Measurements from ENCODE around the gene CYFIP1.

Gene CYFIP1

DNA sequence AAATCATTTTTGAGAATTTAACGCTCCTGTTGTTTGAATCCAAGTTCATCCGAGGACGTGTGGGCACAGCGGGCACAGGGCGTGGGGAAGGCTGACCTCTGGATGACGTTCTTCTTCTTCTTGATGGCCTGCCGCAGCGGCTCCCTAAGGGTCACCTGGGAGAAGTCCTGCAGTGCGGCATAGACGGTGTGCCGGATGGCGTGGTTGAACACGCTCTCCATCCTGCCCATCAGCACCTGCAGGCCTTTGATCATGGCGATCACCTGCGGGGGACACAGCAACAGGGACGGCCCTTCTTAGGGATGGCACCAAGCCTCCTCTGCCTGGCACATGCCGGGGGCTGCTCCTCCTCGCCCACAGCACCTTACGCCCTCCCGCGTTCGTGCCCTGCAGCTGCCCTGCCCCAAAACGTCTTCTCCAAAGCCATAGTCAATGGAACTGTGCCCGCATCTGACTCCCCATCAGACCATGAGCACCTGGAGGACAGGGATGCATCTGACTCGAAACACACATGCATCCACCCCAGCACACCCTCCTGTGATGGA lies 61.5 kb downstream of the CYFIP1 start:
- Histone ChIP-seq H3K9me3 (ENCODE audit: control insufficient read depth, low read length) (no peaks in the 10 kb centered on the region), H3K27me3 (replicated peaks; ENCODE audit: control insufficient read depth, insufficient read depth, low read length, poor library complexity, severe bottlenecking) (no peaks in the 10 kb centered on the region), H3K4me3 (ENCODE audit: insufficient read depth, low read depth, low read length, poor library complexity, severe bottlenecking) (no peak overlapping the region), H3K36me3 (ENCODE audit: control insufficient read depth, insufficient read depth, low read length) (no peaks in the 10 kb centered on the region), H3K4me1 (ENCODE audit: control insufficient read depth, insufficient read depth, low read length, poor library complexity, severe bottlenecking) (no peaks in the 10 kb centered on the region), H3K27ac (ENCODE audit: insufficient read depth, low read length, poor library complexity, severe bottlenecking) (no peak overlapping the region)
- DNase-seq, result no peak

DNA sequence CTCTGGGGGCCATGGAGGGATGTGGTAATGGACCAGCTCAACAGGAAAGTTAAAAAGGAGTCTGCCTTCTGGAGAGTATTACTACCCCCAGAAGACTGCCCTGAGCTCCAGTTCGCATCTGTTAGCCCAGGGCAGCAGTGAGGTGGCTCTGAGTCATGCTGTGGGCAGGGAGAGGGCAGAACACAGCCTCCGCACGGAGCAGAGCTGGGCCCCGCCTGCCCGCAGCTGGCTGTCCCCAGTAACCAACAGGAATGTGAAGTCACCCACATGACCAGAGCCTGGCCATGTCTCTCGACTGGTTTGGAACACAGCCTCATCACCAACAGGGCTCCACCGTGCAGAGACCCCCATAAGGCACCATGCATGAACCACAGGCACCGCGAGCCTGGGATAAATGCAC lies 62.1 kb downstream of the CYFIP1 start:
- H3K36me3 ChIP-seq (ENCODE audit: control insufficient read depth, insufficient read depth, low read length), result no peaks in the 10 kb centered on the region
- H3K27ac ChIP-seq (ENCODE audit: insufficient read depth, low read length, poor library complexity, severe bottlenecking), result no peak overlapping the region
- no peaks in the 10 kb centered on the region for H3K4me1 ChIP-seq (ENCODE audit: control insufficient read depth, insufficient read depth, low read length, poor library complexity, severe bottlenecking)
- no peak overlapping the region for H3K4me3 ChIP-seq (ENCODE audit: insufficient read depth, low read depth, low read length, poor library complexity, severe bottlenecking)
- DNase-seq, result no peak
- no peaks in the 10 kb centered on the region for H3K9me3 ChIP-seq (ENCODE audit: control insufficient read depth, low read length)
- H3K27me3 ChIP-seq (replicated peaks; ENCODE audit: control insufficient read depth, insufficient read depth, low read length, poor library complexity, severe bottlenecking), result no peaks in the 10 kb centered on the region

DNA sequence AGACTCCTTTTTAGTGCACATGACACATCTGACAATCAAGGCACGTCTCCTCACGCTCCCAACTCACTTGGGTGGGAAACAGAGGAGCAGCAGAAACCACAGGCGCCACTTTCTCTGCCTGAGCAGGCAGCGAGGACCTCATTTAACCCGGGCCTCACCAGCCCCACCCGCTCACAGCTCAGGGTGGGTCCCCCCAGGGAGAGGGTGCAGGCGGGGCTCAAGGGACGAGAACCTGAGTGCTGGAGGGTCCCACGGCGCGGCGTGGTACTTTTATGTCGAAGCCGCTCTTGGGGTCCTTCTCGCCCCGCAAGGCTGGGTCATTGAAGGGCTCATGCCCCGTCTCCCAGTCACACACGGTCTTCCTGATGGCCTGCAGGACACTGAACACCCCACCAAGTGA lies 62.6 kb downstream of the CYFIP1 start:
- DNase-seq, result no peak
- Histone ChIP-seq H3K4me1 (ENCODE audit: control insufficient read depth, insufficient read depth, low read length, poor library complexity, severe bottlenecking) (no peaks in the 10 kb centered on the region), H3K27me3 (replicated peaks; ENCODE audit: control insufficient read depth, insufficient read depth, low read length, poor library complexity, severe bottlenecking) (no peaks in the 10 kb centered on the region), H3K9me3 (ENCODE audit: control insufficient read depth, low read length) (no peaks in the 10 kb centered on the region), H3K36me3 (ENCODE audit: control insufficient read depth, insufficient read depth, low read length) (no peaks in the 10 kb centered on the region), H3K4me3 (ENCODE audit: insufficient read depth, low read depth, low read length, poor library complexity, severe bottlenecking) (no peak overlapping the region), H3K27ac (ENCODE audit: insufficient read depth, low read length, poor library complexity, severe bottlenecking) (no peak overlapping the region)

DNA sequence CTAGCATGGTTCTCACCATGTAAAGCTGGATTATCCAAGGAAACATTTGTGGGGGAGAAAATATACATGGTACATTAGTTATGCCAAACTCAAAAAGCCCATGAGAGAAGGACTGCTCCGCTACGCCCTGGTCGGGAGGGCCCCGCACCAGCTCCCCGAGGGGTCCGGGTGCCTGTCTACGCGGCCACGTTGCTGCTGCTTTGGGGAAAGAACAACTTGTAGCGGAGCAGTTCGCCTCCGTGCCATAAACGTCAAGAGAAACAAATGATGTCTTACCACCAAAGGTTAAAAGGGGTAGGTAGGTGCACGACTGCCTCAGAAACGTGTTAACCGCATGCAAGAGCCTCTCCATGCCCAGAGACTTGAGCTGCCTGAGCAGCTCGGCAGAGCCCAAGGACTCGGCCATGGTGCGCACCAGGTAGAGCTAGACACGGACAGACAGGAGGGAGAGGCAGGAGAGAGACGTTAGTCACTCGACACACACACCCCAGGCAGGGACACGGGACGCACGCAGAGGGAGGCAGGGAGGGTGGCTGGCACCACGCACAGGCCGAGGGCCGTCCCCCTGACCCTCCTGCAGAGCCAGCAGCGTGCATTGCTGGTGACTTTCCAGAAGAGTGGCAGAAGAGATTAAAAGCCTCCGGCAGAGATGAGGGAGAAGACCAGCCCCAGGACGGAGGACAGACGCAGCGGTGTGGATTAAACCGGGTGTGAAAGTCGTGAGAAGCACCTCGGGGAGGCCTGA lies 63.4 kb downstream of the CYFIP1 start:
- no peak overlapping the region for H3K27ac ChIP-seq (ENCODE audit: insufficient read depth, low read length, poor library complexity, severe bottlenecking)
- DNase-seq, result no peak
- H3K4me1 ChIP-seq (ENCODE audit: control insufficient read depth, insufficient read depth, low read length, poor library complexity, severe bottlenecking), result no peaks in the 10 kb centered on the region
- no peaks in the 10 kb centered on the region for H3K36me3 ChIP-seq (ENCODE audit: control insufficient read depth, insufficient read depth, low read length)
- no peaks in the 10 kb centered on the region for H3K9me3 ChIP-seq (ENCODE audit: control insufficient read depth, low read length)
- no peak overlapping the region for H3K4me3 ChIP-seq (ENCODE audit: insufficient read depth, low read depth, low read length, poor library complexity, severe bottlenecking)
- no peaks in the 10 kb centered on the region for H3K27me3 ChIP-seq (replicated peaks; ENCODE audit: control insufficient read depth, insufficient read depth, low read length, poor library complexity, severe bottlenecking)

DNA sequence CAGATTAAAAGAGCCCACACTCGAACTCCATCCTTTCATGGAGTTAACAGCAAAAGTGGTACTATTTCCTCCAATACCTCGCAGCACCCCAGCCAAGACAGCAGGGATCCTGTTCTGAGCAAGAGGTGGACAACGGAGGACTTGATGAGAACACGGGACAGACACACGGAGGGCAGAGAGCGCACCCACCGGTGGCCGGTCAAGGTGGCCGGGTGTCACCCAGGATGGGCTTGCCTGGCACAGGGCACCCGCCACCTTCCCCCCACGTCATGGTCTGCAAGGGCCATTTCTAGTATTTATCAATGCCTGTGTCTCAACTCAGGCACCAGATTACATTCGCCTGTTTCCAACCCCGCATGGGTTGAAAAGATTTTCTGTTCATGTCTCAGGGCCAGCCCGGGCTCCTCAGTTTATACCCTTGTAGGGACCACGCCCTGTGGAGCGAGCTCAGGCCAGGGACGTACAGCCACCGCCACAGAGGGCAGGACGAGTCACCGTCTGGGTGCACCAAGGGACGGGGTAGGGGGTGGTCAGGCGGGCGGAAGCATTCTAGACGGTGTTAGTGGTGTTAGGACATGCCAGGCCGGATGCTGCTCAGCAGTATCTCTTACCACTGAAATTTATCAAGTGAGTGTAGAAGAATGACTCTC lies 64.2 kb downstream of the CYFIP1 start:
- no peaks in the 10 kb centered on the region for H3K9me3 ChIP-seq (ENCODE audit: control insufficient read depth, low read length)
- no peaks in the 10 kb centered on the region for H3K36me3 ChIP-seq (ENCODE audit: control insufficient read depth, insufficient read depth, low read length)
- H3K27me3 ChIP-seq (replicated peaks; ENCODE audit: control insufficient read depth, insufficient read depth, low read length, poor library complexity, severe bottlenecking), result no peaks in the 10 kb centered on the region
- DNase-seq, result no peak
- no peaks in the 10 kb centered on the region for H3K4me1 ChIP-seq (ENCODE audit: control insufficient read depth, insufficient read depth, low read length, poor library complexity, severe bottlenecking)
- no peak overlapping the region for H3K27ac ChIP-seq (ENCODE audit: insufficient read depth, low read length, poor library complexity, severe bottlenecking)
- H3K4me3 ChIP-seq (ENCODE audit: insufficient read depth, low read depth, low read length, poor library complexity, severe bottlenecking), result no peak overlapping the region

DNA sequence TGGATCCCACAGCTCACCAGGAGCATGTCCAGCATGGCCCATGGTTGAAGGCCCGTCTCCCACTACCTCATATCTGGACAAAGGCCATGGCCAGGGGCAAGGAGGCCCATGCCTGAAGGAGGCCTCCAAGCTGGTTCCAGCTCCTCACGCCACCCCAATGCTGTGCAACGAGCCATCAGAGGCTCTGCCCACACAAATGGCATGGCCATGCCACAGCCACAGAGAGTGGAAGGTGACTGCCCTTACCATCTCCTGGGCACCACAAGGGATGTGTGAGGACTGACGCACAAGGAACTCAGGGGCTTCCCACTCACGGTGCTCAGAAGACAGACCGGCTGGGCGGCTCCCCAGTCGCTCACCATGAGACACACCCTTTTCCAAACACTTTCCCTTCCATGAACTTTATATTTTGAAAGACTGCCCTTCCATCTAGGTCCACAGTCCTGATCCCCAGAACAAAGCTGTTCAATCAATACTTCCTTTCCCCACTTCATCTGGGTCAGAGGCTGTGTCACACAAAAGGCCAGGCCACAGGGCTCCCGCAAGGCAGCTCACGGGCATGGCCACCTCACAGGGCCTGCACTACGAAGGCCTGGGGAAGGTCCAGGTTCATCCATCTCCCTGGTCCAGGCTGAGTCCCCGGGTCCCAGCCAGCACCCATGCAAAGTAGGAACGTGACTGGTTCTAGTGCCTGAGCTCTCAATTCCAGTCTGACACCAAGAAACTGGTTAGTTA lies 66.4 kb downstream of the CYFIP1 start:
- H3K4me3 ChIP-seq (ENCODE audit: insufficient read depth, low read depth, low read length, poor library complexity, severe bottlenecking), result no peak overlapping the region
- peaks cover 3% of the 10 kb centered on the region for H3K36me3 ChIP-seq (ENCODE audit: control insufficient read depth, insufficient read depth, low read length)
- no peaks in the 10 kb centered on the region for H3K27me3 ChIP-seq (replicated peaks; ENCODE audit: control insufficient read depth, insufficient read depth, low read length, poor library complexity, severe bottlenecking)
- no peak for DNase-seq
- no peak overlapping the region for H3K27ac ChIP-seq (ENCODE audit: insufficient read depth, low read length, poor library complexity, severe bottlenecking)
- H3K4me1 ChIP-seq (ENCODE audit: control insufficient read depth, insufficient read depth, low read length, poor library complexity, severe bottlenecking), result no peaks in the 10 kb centered on the region
- no peaks in the 10 kb centered on the region for H3K9me3 ChIP-seq (ENCODE audit: control insufficient read depth, low read length)

DNA sequence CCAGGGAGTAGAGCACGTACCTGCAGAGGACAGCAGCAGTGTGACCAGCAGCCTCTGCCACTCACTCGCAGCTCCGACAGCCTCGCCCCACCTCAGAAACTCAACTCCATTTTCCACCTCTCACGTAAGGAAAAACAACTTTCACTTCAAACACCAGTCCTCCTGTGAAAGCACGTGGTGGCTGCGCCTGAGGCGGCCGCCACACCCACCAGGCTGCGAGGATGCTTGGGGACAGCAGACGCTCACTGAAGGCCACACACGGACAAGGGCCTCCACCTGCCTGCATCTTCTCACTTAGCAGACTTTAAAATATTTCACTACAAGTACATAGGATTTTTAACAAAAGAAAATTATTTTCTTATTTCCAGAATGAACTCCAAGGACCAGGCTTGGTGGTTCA lies 67.9 kb downstream of the CYFIP1 start:
- Histone ChIP-seq H3K4me3 (ENCODE audit: insufficient read depth, low read depth, low read length, poor library complexity, severe bottlenecking) (no peak overlapping the region), H3K27me3 (replicated peaks; ENCODE audit: control insufficient read depth, insufficient read depth, low read length, poor library complexity, severe bottlenecking) (no peaks in the 10 kb centered on the region), H3K27ac (ENCODE audit: insufficient read depth, low read length, poor library complexity, severe bottlenecking) (no peak overlapping the region), H3K36me3 (ENCODE audit: control insufficient read depth, insufficient read depth, low read length) (peaks cover 5% of the 10 kb centered on the region), H3K4me1 (ENCODE audit: control insufficient read depth, insufficient read depth, low read length, poor library complexity, severe bottlenecking) (no peaks in the 10 kb centered on the region), H3K9me3 (ENCODE audit: control insufficient read depth, low read length) (no peaks in the 10 kb centered on the region)
- DNase-seq, result no peak

DNA sequence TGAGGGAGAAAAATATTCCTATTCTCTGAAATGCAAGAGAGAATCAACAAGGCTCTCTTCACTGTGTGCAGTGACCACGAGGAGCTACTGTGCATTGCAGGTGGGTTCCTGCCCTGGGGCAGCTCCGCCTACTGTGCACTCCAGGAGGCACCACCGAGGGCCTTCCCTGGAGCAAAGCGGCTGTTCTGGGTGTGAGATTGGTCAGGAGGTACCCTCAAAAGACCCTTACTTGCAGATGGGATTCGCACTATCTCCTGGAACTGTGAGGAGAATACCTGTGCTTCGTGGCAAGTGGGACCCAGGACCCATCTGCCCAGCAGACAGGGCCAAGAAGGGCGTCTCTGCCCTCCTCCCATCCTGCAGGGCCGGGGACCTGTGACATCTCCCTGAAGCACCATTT lies 68.9 kb downstream of the CYFIP1 start:
- H3K9me3 ChIP-seq (ENCODE audit: control insufficient read depth, low read length), result no peaks in the 10 kb centered on the region
- H3K27me3 ChIP-seq (replicated peaks; ENCODE audit: control insufficient read depth, insufficient read depth, low read length, poor library complexity, severe bottlenecking), result no peaks in the 10 kb centered on the region
- H3K27ac ChIP-seq (ENCODE audit: insufficient read depth, low read length, poor library complexity, severe bottlenecking), result no peak overlapping the region
- H3K4me3 ChIP-seq (ENCODE audit: insufficient read depth, low read depth, low read length, poor library complexity, severe bottlenecking), result no peak overlapping the region
- peaks cover 5% of the 10 kb centered on the region for H3K36me3 ChIP-seq (ENCODE audit: control insufficient read depth, insufficient read depth, low read length)
- no peaks in the 10 kb centered on the region for H3K4me1 ChIP-seq (ENCODE audit: control insufficient read depth, insufficient read depth, low read length, poor library complexity, severe bottlenecking)
- DNase-seq, result no peak

DNA sequence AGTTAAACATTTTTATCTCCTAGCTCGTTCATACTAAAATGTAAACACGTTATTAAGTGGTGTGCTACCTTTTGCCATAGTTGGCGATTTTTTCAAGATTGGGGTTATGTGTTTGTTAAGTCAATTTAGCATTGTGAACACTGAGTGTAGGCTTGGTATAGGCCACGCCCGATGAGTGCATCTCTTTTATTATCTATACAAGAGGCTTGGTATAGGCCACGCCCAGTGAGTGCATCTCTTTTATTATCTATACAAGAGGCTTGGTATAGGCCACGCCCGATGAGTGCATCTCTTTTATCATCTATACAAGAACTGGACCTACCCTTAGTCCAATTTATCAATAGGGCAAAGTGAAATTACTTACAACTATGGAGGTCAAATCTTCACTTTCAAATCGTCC lies 71.3 kb downstream of the CYFIP1 start:
- Histone ChIP-seq H3K4me3 (ENCODE audit: insufficient read depth, low read depth, low read length, poor library complexity, severe bottlenecking) (no peak overlapping the region), H3K4me1 (ENCODE audit: control insufficient read depth, insufficient read depth, low read length, poor library complexity, severe bottlenecking) (no peaks in the 10 kb centered on the region), H3K27ac (ENCODE audit: insufficient read depth, low read length, poor library complexity, severe bottlenecking) (no peak overlapping the region), H3K27me3 (replicated peaks; ENCODE audit: control insufficient read depth, insufficient read depth, low read length, poor library complexity, severe bottlenecking) (no peaks in the 10 kb centered on the region), H3K36me3 (ENCODE audit: control insufficient read depth, insufficient read depth, low read length) (peaks cover 5% of the 10 kb centered on the region), H3K9me3 (ENCODE audit: control insufficient read depth, low read length) (no peaks in the 10 kb centered on the region)
- DNase-seq, result no peak
